ENCODE data around the gene CYP2C9.

Gene CYP2C9

DNA sequence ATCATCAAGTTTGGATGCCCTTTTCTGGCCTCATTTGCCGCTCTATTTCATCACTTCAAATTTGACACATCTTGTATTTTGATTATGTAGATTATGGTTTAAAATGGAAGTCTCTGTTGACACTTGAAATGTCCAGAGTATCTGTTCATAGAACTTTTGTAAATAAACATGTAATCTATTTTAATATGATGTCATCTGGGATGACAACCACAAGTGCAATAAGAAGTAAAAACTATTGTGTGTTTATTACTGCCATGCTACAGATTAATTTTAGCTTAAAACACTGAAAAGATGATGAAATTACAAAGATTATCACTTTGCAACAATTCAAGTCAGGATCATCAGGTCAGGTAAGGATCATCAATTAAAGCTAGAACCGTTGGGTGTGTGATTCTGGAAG lies 100.8 kb downstream of the CYP2C9 start:
- DNase-seq (ENCODE audit: low spot score), result no peak

All from AG20443 (cell line).